ENCODE results near the gene SMYD1. TPM values are rescaled to one million over a fixed set of nuclear protein-coding genes. Genes with fewer than 3 reads are reported as not detected.

Gene SMYD1
- total and polyA plus RNA-seq, 7 experiments from 2014 or later, result 0.15 to 0.21 TPM; not detected in 5

- H3K27ac Mint-ChIP-seq, result no peak overlapping the region
- H3K9me3 ChIP-seq (ENCODE audit: control insufficient read depth in 2 of 3, low read length in 3 of 3), result no peaks in the 10 kb centered on the region
- H3K4me3 ChIP-seq (ENCODE audit: low read length), result no peak overlapping the region
- H3K27ac ChIP-seq (ENCODE audit: low read depth, low read length), result no peak overlapping the region
- peaks cover 0 to 5% (median 0%) of the 10 kb centered on the region in 5 donors for H3K36me3 Mint-ChIP-seq
- H3K9me3 Mint-ChIP-seq, result peaks cover 0 to 4% (median 0%) of the 10 kb centered on the region in 11 donors
- no peaks in the 10 kb centered on the region for H3K36me3 ChIP-seq (ENCODE audit: control insufficient read depth in 2 of 3, insufficient read depth in 3 of 3, low read length in 3 of 3)
- CTCF ChIA-PET, result no interaction called here
- ATAC-seq (no peak), DNase-seq (no peak)
- no peaks in the 10 kb centered on the region for H3K27me3 ChIP-seq (ENCODE audit: control insufficient read depth in 2 of 2, insufficient read depth in 2 of 2, low read length in 2 of 2)
- peaks cover 0 to 18% of the 10 kb centered on the region in 2 donors for H3K4me1 ChIP-seq (ENCODE audit: control insufficient read depth in 2 of 2, insufficient read depth in 2 of 2, low read length in 2 of 2)
- intact Hi-C loops (cut with micrococcal nuclease), result no loop called here
- H3K4me1 Mint-ChIP-seq, result peaks cover 11 to 36% (median 28%) of the 10 kb centered on the region in 7 donors
- no peak overlapping the region for H3K4me3 Mint-ChIP-seq
- no peaks in the 10 kb centered on the region for H3K27me3 Mint-ChIP-seq
- POLR2A ChIA-PET, result no interaction called here
These were observed 27.4 kb downstream of the SMYD1 start for GRCh38 chr2:88095022-88095421.

- no peak overlapping the region for H3K27ac ChIP-seq (ENCODE audit: low read depth, low read length)
- ChIA-PET CTCF (interaction anchor here (1.2 kb wide), 1 partner anchor 16 kb away, joined by 3 read pairs; no protein-coding TSS in a partner anchor), POLR2A (no interaction called here)
- ATAC-seq, result no peak
- H3K4me3 ChIP-seq (ENCODE audit: low read length), result no peak overlapping the region
- H3K4me1 ChIP-seq (ENCODE audit: control insufficient read depth in 2 of 2, insufficient read depth in 2 of 2, low read length in 2 of 2), result peaks cover 0 to 5% of the 10 kb centered on the region in 2 donors
- no peaks in the 10 kb centered on the region for H3K27me3 ChIP-seq (ENCODE audit: control insufficient read depth in 2 of 2, insufficient read depth in 2 of 2, low read length in 2 of 2)
- H3K4me3 Mint-ChIP-seq, result no peak overlapping the region
- peak overlapping the region in 2 of 9 donors; percentile 20 to 70 for H3K27ac Mint-ChIP-seq
- H3K4me1 Mint-ChIP-seq, result peaks cover 0 to 20% (median 12%) of the 10 kb centered on the region in 7 donors
- no peaks in the 10 kb centered on the region for H3K9me3 Mint-ChIP-seq
- no peak for DNase-seq
- H3K27me3 Mint-ChIP-seq, result peaks cover 0 to 4% (median 0%) of the 10 kb centered on the region in 5 donors
- H3K9me3 ChIP-seq (ENCODE audit: control insufficient read depth in 2 of 3, low read length in 3 of 3), result no peaks in the 10 kb centered on the region
- intact Hi-C loops (cut with micrococcal nuclease), result no loop called here
- H3K36me3 ChIP-seq (ENCODE audit: control insufficient read depth in 2 of 3, insufficient read depth in 3 of 3, low read length in 3 of 3), result no peaks in the 10 kb centered on the region
- peaks cover 0 to 1% (median 0%) of the 10 kb centered on the region in 5 donors for H3K36me3 Mint-ChIP-seq
These were observed 29.1 kb downstream of the SMYD1 start for GRCh38 chr2:88096708-88097107.

- peaks cover 0 to 1% (median 0%) of the 10 kb centered on the region in 5 donors for H3K36me3 Mint-ChIP-seq
- DNase-seq (no peak), ATAC-seq (no peak)
- H3K4me3 Mint-ChIP-seq, result no peak overlapping the region
- H3K27ac Mint-ChIP-seq, result peak overlapping the region in 1 of 9 donors; percentile 70
- H3K4me1 ChIP-seq (ENCODE audit: control insufficient read depth in 2 of 2, insufficient read depth in 2 of 2, low read length in 2 of 2), result peaks cover 0 to 5% of the 10 kb centered on the region in 2 donors
- no peaks in the 10 kb centered on the region for H3K9me3 ChIP-seq (ENCODE audit: control insufficient read depth in 2 of 3, low read length in 3 of 3)
- intact Hi-C loops (cut with micrococcal nuclease), result no loop called here
- CTCF ChIA-PET, result interaction anchor here (1.2 kb wide), 1 partner anchor 16 kb away, joined by 3 read pairs; no protein-coding TSS in a partner anchor
- no peaks in the 10 kb centered on the region for H3K27me3 ChIP-seq (ENCODE audit: control insufficient read depth in 2 of 2, insufficient read depth in 2 of 2, low read length in 2 of 2)
- no peaks in the 10 kb centered on the region for H3K9me3 Mint-ChIP-seq
- no peak overlapping the region for H3K4me3 ChIP-seq (ENCODE audit: low read length)
- POLR2A ChIA-PET, result interaction anchor here (0.6 kb wide), 1 partner anchor 12 kb away, joined by 4 read pairs; no protein-coding TSS in a partner anchor
- peaks cover 0 to 15% (median 8%) of the 10 kb centered on the region in 7 donors for H3K4me1 Mint-ChIP-seq
- no peak overlapping the region for H3K27ac ChIP-seq (ENCODE audit: low read depth, low read length)
- no peaks in the 10 kb centered on the region for H3K36me3 ChIP-seq (ENCODE audit: control insufficient read depth in 2 of 3, insufficient read depth in 3 of 3, low read length in 3 of 3)
- peaks cover 0 to 4% (median 0%) of the 10 kb centered on the region in 5 donors for H3K27me3 Mint-ChIP-seq
These were observed 29.6 kb downstream of the SMYD1 start for GRCh38 chr2:88097192-88097591.

- peaks cover 0 to 6% (median 1%) of the 10 kb centered on the region in 7 donors for H3K4me1 Mint-ChIP-seq
- no peak for ATAC-seq
- CTCF ChIA-PET, result interaction anchor here (0.7 kb wide), 1 partner anchor 9 kb away, joined by 3 read pairs; no protein-coding TSS in a partner anchor
- H3K4me1 ChIP-seq (ENCODE audit: control insufficient read depth in 2 of 2, insufficient read depth in 2 of 2, low read length in 2 of 2), result no peaks in the 10 kb centered on the region
- H3K36me3 Mint-ChIP-seq, result peaks cover 0 to 1% (median 0%) of the 10 kb centered on the region in 5 donors
- H3K9me3 ChIP-seq (ENCODE audit: control insufficient read depth in 2 of 3, low read length in 3 of 3), result no peaks in the 10 kb centered on the region
- H3K4me3 Mint-ChIP-seq, result no peak overlapping the region
- H3K27me3 ChIP-seq (ENCODE audit: control insufficient read depth in 2 of 2, insufficient read depth in 2 of 2, low read length in 2 of 2), result no peaks in the 10 kb centered on the region
- H3K36me3 ChIP-seq (ENCODE audit: control insufficient read depth in 2 of 3, insufficient read depth in 3 of 3, low read length in 3 of 3), result no peaks in the 10 kb centered on the region
- intact Hi-C loops (cut with micrococcal nuclease), result no loop called here
- peaks cover 0 to 7% (median 0%) of the 10 kb centered on the region in 5 donors for H3K27me3 Mint-ChIP-seq
- H3K9me3 Mint-ChIP-seq, result no peaks in the 10 kb centered on the region
- no peak overlapping the region for H3K27ac Mint-ChIP-seq
- no peak for DNase-seq
- no peak overlapping the region for H3K4me3 ChIP-seq (ENCODE audit: low read length)
- POLR2A ChIA-PET, result no interaction called here
- no peak overlapping the region for H3K27ac ChIP-seq (ENCODE audit: low read depth, low read length)
These were observed 30.4 kb downstream of the SMYD1 start for GRCh38 chr2:88097891-88098557.

GRCh38 chr2:88098558-88098900, 30.9 kb downstream of the SMYD1 start:
- Mint-ChIP-seq H3K9me3 (no peaks in the 10 kb centered on the region), H3K27ac (no peak overlapping the region), H3K4me1 (peaks cover 0 to 4% (median 0%) of the 10 kb centered on the region in 7 donors), H3K36me3 (peaks cover 0 to 1% (median 0%) of the 10 kb centered on the region in 5 donors), H3K27me3 (peaks cover 0 to 7% (median 0%) of the 10 kb centered on the region in 5 donors), H3K4me3 (no peak overlapping the region)
- Histone ChIP-seq H3K4me1 (ENCODE audit: control insufficient read depth in 2 of 2, insufficient read depth in 2 of 2, low read length in 2 of 2) (no peaks in the 10 kb centered on the region), H3K4me3 (ENCODE audit: low read length) (no peak overlapping the region), H3K27ac (ENCODE audit: low read depth, low read length) (no peak overlapping the region), H3K9me3 (ENCODE audit: control insufficient read depth in 2 of 3, low read length in 3 of 3) (no peaks in the 10 kb centered on the region), H3K27me3 (ENCODE audit: control insufficient read depth in 2 of 2, insufficient read depth in 2 of 2, low read length in 2 of 2) (no peaks in the 10 kb centered on the region), H3K36me3 (ENCODE audit: control insufficient read depth in 2 of 3, insufficient read depth in 3 of 3, low read length in 3 of 3) (no peaks in the 10 kb centered on the region)
- no peak for DNase-seq
- POLR2A ChIA-PET, result no interaction called here
- CTCF ChIA-PET, result interaction anchor here (0.7 kb wide), 1 partner anchor 9 kb away, joined by 3 read pairs; no protein-coding TSS in a partner anchor
- no peak for ATAC-seq
- intact Hi-C loops (cut with micrococcal nuclease), result no loop called here

GRCh38 chr2:88099798-88100488, 32.3 kb downstream of the SMYD1 start:
- Mint-ChIP-seq H3K4me1 (no peaks in the 10 kb centered on the region), H3K27ac (peak overlapping the region in 1 of 9 donors; percentile 43), H3K36me3 (no peaks in the 10 kb centered on the region), H3K4me3 (no peak overlapping the region), H3K27me3 (peaks cover 0 to 7% (median 5%) of the 10 kb centered on the region in 5 donors), H3K9me3 (no peaks in the 10 kb centered on the region)
- ATAC-seq, result no peak
- no peaks in the 10 kb centered on the region for H3K4me1 ChIP-seq (ENCODE audit: control insufficient read depth in 2 of 2, insufficient read depth in 2 of 2, low read length in 2 of 2)
- no peaks in the 10 kb centered on the region for H3K36me3 ChIP-seq (ENCODE audit: control insufficient read depth in 2 of 3, insufficient read depth in 3 of 3, low read length in 3 of 3)
- ChIA-PET CTCF (no interaction called here), POLR2A (interaction anchor here (1.3 kb wide), 1 partner anchor 10 kb away, joined by 3 read pairs; no protein-coding TSS in a partner anchor)
- no peak overlapping the region for H3K4me3 ChIP-seq (ENCODE audit: low read length)
- no peaks in the 10 kb centered on the region for H3K9me3 ChIP-seq (ENCODE audit: control insufficient read depth in 2 of 3, low read length in 3 of 3)
- DNase-seq, result no peak
- no peaks in the 10 kb centered on the region for H3K27me3 ChIP-seq (ENCODE audit: control insufficient read depth in 2 of 2, insufficient read depth in 2 of 2, low read length in 2 of 2)
- intact Hi-C loops (cut with micrococcal nuclease), result no loop called here
- H3K27ac ChIP-seq (ENCODE audit: low read depth, low read length), result no peak overlapping the region

All from naive thymus-derived CD4-positive, alpha-beta T cell (primary cell).